Hepatocyte (in vitro differentiated cells): ENCODE results near the gene DYNC1I1. TPM values are rescaled to one million over a fixed set of nuclear protein-coding genes. Genes with fewer than 3 reads are reported as not detected.

Experiments
- DNase-seq: peaks from one replicate; pipeline ENCODE4 v3.0.0-alpha.2; 2016; ENCODE audit warnings: low spot score
- H2AFZ ChIP-seq: fragments of 200-600 bp; sonication (generic); 2 replicates; pipeline ENCODE4 v1.6.0; 2016; ENCODE audit warnings: antibody characterized with exemption, mild to moderate bottlenecking
- H3K27ac ChIP-seq: fragments of 200-600 bp; sonication (generic); 2 replicates; pipeline ENCODE4 v1.5.1; 2016; ENCODE audit warnings: mild to moderate bottlenecking
- H3K27me3 ChIP-seq: fragments of 200-600 bp; sonication (generic); 2 replicates; pipeline ENCODE4 v1.6.1; 2016
- H3K36me3 ChIP-seq: fragments of 200-600 bp; sonication (generic); replicated peaks from 2 replicates; pipeline ENCODE4 v1.5.1; 2016; ENCODE audit warnings: low read depth; ENCODE audit not compliant: insufficient read depth
- H3K4me1 ChIP-seq: fragments of 200-600 bp; sonication (generic); 2 replicates; pipeline ENCODE4 v1.5.1; 2016; ENCODE audit warnings: mild to moderate bottlenecking, moderate library complexity; ENCODE audit not compliant: insufficient read depth
- H3K4me2 ChIP-seq: fragments of 200-600 bp; sonication (generic); 2 replicates; pipeline ENCODE4 v1.6.0; 2016
- H3K4me3 ChIP-seq: fragments of 200-600 bp; sonication (generic); 2 replicates; pipeline ENCODE4 v1.5.1; 2016; ENCODE audit warnings: mild to moderate bottlenecking
- H3K79me2 ChIP-seq: fragments of 200-600 bp; sonication (generic); 2 replicates; pipeline ENCODE4 v1.6.0; 2017; ENCODE audit warnings: mild to moderate bottlenecking
- H3K9me2 ChIP-seq: fragments of 200-600 bp; sonication (generic); replicated peaks from 2 replicates; pipeline ENCODE4 v1.6.0; 2017; ENCODE audit warnings: mild to moderate bottlenecking; ENCODE audit not compliant: insufficient read depth
- H3K9me3 ChIP-seq: fragments of 200-600 bp; sonication (generic); 2 replicates; pipeline ENCODE4 v1.5.1; 2016; ENCODE audit warnings: low read depth, mild to moderate bottlenecking
- H4K20me1 ChIP-seq: fragments of 200-600 bp; sonication (generic); 2 replicates; pipeline ENCODE4 v1.6.0; 2016; ENCODE audit warnings: mild to moderate bottlenecking; ENCODE audit not compliant: insufficient read depth, poor library complexity, severe bottlenecking
- EZH2 ChIP-seq: fragments of 200-600 bp; sonication (generic); IDR thresholded peaks from 2 replicates; pipeline ENCODE4 v1.6.1; 2016; ENCODE audit warnings: antibody characterized with exemption, mild to moderate bottlenecking, borderline replicate concordance
- EZH2phosphoT487 ChIP-seq: fragments of 200-600 bp; sonication (generic); IDR thresholded peaks from one replicate; pipeline ENCODE4 v1.6.1; 2018; ENCODE audit warnings: antibody characterized with exemption, mild to moderate bottlenecking, low read depth, moderate library complexity; ENCODE audit not compliant: unreplicated experiment, severe bottlenecking
- WGBS: methylation state at CpG from one replicate; pipeline ENCODE4 v1.1.6; 2016; ENCODE audit warnings: low lambda C conversion rate; ENCODE audit errors: missing lambda C conversion rate; 5-methylcytosine and 5-hydroxymethylcytosine counted together
- polyA plus RNA-seq: library from polyadenylated mRNA; unstranded; fragments of >200 nt; fragmentation: Nextera tagmentation; extraction: Ambion mirVana; gene quantifications from 2 replicates; pipeline ENCODE4 v1.2.1, GENCODE V29; 2016
- total RNA-seq: library from RNA; depleted of rRNA; stranded (reverse); fragments of >200 nt; gene quantifications from 2 replicates; pipeline ENCODE4 v1.2.3, GENCODE V29; 2014
- TF ChIP-seq, protein P1 (sequence below): fragments of 200-600 bp; sonication (generic); IDR thresholded peaks from 2 replicates; pipeline ENCODE4 v1.5.1; 2016; ENCODE audit warnings: antibody characterized with exemption, mild to moderate bottlenecking; ENCODE audit not compliant: poor library complexity

The DYNC1I1 gene
- total and polyA plus RNA-seq, 2 experiments from 2014 or later: 2.5 to 3.7 TPM

DNA sequence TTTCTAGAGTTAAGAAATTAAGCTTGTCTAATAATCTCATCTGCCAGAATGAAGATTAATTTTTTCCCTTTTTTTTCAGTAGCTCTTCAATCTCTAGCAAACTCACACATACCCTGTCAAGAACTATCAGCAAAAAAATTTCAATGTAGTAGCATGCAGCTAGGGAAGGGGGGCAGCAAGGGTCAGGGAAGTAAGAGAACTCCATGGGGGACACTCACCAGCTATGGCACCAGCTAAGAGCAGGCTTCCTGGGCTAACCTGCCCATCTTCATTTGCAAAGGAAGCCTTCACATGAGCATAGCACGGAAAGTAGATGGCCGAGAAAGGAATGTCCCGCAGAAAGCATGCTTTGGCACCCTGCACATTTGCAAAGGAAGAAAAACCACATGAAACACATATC lies 359.2 kb downstream of the DYNC1I1 start:
- TF ChIP-seq EZH2 (no peak), EZH2phosphoT487 (no peak)
- TF ChIP-seq, protein P1, sequence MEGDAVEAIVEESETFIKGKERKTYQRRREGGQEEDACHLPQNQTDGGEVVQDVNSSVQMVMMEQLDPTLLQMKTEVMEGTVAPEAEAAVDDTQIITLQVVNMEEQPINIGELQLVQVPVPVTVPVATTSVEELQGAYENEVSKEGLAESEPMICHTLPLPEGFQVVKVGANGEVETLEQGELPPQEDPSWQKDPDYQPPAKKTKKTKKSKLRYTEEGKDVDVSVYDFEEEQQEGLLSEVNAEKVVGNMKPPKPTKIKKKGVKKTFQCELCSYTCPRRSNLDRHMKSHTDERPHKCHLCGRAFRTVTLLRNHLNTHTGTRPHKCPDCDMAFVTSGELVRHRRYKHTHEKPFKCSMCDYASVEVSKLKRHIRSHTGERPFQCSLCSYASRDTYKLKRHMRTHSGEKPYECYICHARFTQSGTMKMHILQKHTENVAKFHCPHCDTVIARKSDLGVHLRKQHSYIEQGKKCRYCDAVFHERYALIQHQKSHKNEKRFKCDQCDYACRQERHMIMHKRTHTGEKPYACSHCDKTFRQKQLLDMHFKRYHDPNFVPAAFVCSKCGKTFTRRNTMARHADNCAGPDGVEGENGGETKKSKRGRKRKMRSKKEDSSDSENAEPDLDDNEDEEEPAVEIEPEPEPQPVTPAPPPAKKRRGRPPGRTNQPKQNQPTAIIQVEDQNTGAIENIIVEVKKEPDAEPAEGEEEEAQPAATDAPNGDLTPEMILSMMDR: no peak
- Histone ChIP-seq H2AFZ (no peak overlapping the region), H3K27me3 (no peaks in the 10 kb centered on the region), H3K4me2 (no peak overlapping the region), H3K27ac (no peak overlapping the region), H3K36me3 (no peaks in the 10 kb centered on the region), H3K9me3 (no peaks in the 10 kb centered on the region), H3K79me2 (no peaks in the 10 kb centered on the region), H4K20me1 (no peaks in the 10 kb centered on the region), H3K4me3 (no peak overlapping the region), H3K4me1 (no peaks in the 10 kb centered on the region), H3K9me2 (no peaks in the 10 kb centered on the region)
- 98% methylated on average over 3 of the region's 3 CpGs for WGBS
- no peak for DNase-seq

DNA sequence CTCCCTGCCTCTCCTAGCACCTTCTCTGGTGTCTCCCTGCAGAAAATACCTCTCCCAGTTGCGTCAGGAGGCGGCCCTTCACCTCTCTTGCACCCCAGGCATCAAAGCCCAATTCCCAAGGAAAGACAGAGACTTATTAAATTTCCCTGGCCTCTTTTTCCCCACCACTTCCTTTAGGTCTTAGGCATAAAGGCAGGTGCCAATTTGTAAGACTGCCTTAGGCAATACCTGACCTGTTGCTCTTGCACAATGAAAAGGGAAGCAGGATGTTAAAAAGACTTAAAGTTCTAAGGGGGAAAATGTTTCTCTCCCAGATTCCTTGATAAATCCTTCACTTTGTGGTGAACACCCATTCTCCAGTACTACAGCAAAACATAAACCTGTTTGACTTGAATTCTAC lies 362.9 kb downstream of the DYNC1I1 start:
- no peaks in the 10 kb centered on the region for H4K20me1 ChIP-seq
- no peaks in the 10 kb centered on the region for H3K9me3 ChIP-seq
- H3K4me2 ChIP-seq: no peak overlapping the region
- no peaks in the 10 kb centered on the region for H3K79me2 ChIP-seq
- no peak overlapping the region for H2AFZ ChIP-seq
- H3K4me3 ChIP-seq: no peak overlapping the region
- H3K9me2 ChIP-seq: no peaks in the 10 kb centered on the region
- DNase-seq: no peak
- H3K27me3 ChIP-seq: no peaks in the 10 kb centered on the region
- TF ChIP-seq EZH2phosphoT487: no peak
- TF ChIP-seq, protein P1: no peak
- no peak for TF ChIP-seq EZH2
- H3K36me3 ChIP-seq: no peaks in the 10 kb centered on the region
- H3K4me1 ChIP-seq: no peaks in the 10 kb centered on the region
- 93% methylated on average over 2 of the region's 2 CpGs for WGBS
- no peak overlapping the region for H3K27ac ChIP-seq

GRCh38 chr7:96136600-96137239 lies 364.4 kb downstream of the DYNC1I1 start:
- no peak for TF ChIP-seq EZH2phosphoT487
- TF ChIP-seq, protein P1: no peak
- no peak for TF ChIP-seq EZH2
- Histone ChIP-seq H3K9me2 (no peaks in the 10 kb centered on the region), H3K9me3 (no peaks in the 10 kb centered on the region), H3K27me3 (no peaks in the 10 kb centered on the region), H3K4me3 (no peak overlapping the region), H2AFZ (no peak overlapping the region), H3K36me3 (no peaks in the 10 kb centered on the region), H3K27ac (no peak overlapping the region), H4K20me1 (no peaks in the 10 kb centered on the region), H3K4me2 (no peak overlapping the region), H3K79me2 (no peaks in the 10 kb centered on the region), H3K4me1 (no peaks in the 10 kb centered on the region)
- DNase-seq: no peak
- WGBS: 71% methylated on average over 5 of the region's 5 CpGs
